HG02852 (cell line): Measurements from ENCODE around the gene NT5DC2.
"Not testable (repeated sequence)": the region's sequence is repeated elsewhere in the genome, so short reads cannot be mapped to it uniquely, and the experiment has no call there.

Experiments used
- ATAC-seq: cut with Tn5 transposase; IDR thresholded peaks from one replicate; pipeline ENCODE4 v1.9.1; 2021; ENCODE audit warnings: mild to moderate bottlenecking, moderate library complexity; ENCODE audit not compliant: unreplicated experiment

The NT5DC2 gene

GRCh38 chr3:52537726-52538421 lies 4.2 kb upstream of the NT5DC2 start:
- no peak for ATAC-seq

DNA sequence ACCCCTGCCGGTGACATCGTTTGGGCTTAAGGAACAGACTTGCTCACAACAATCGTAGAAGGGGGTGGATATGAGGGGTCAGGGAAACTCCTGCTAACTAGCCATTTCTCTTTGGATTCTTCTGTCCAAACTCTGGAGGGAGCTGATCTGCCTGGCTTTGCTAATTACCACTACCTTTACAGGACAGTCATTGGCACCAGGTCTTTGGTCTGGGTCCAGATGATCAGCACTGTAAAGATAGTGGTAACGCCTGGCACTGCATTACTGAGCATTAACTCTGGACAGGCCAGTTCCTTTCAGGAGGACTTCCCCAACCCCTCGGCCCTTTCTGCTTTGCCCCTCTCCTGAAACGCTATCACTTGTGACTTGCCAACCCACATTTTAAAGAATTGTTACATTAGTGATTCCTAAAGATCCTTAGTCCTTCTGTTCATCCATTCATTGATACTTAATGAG lies 3.5 kb upstream of the NT5DC2 start:
- no peak for ATAC-seq

GRCh38 chr3:52536369-52537164 lies 2.9 kb upstream of the NT5DC2 start, which contains the start of gene UQCC5:
Gene UQCC5, plus strand, starts transcription at chr3:52536605. Its CDS starts 151 bp downstream, at chr3:52536756.
- peak; percentile 80 for ATAC-seq

DNA sequence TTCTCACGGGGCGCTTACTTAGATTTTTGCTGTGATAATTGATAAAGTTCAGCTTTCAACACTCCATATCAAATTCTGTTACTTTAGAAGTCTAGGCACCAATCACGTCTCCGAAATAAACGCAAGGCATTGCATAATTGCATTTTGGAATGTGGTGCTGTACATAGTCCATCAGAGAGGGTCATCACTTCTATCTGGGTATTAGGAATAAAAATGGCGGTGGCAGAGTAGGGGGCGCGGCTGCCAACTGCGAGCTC lies 2.4 kb upstream of the NT5DC2 start:
- ATAC-seq, result no peak

DNA sequence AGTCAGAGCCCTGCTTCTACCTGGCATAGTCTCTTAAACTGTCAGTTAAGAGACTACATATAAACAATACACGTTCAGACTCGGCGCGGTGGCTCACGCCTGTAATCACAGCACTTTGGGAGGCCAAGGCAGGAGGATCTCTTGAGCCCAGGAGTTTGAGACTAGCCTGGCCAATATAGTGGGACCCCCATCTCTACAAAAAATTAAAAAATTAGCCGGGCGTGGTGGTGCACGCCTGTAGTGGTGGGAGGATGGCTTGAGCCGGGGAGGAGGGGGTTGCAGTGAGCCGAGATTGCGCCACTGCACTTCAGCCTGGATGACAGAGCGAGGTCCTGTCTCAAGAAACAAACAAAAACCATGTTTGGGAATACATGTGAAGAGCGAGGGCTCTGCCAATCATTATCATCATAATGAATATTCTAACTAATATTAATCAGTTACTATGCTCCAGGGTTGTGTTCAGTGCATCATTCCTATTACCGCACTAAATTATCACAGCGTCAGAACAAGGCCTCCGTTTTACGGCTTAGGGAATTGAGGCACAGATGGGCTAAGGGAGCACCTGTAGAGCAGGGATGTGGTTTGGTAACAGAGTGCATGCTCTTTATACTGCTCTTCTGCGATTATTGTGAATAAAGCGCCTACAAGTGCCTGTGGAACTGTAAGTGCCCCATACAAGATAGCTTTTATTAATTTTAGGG lies 1.9 kb upstream of the NT5DC2 start:
- no peak for ATAC-seq

DNA sequence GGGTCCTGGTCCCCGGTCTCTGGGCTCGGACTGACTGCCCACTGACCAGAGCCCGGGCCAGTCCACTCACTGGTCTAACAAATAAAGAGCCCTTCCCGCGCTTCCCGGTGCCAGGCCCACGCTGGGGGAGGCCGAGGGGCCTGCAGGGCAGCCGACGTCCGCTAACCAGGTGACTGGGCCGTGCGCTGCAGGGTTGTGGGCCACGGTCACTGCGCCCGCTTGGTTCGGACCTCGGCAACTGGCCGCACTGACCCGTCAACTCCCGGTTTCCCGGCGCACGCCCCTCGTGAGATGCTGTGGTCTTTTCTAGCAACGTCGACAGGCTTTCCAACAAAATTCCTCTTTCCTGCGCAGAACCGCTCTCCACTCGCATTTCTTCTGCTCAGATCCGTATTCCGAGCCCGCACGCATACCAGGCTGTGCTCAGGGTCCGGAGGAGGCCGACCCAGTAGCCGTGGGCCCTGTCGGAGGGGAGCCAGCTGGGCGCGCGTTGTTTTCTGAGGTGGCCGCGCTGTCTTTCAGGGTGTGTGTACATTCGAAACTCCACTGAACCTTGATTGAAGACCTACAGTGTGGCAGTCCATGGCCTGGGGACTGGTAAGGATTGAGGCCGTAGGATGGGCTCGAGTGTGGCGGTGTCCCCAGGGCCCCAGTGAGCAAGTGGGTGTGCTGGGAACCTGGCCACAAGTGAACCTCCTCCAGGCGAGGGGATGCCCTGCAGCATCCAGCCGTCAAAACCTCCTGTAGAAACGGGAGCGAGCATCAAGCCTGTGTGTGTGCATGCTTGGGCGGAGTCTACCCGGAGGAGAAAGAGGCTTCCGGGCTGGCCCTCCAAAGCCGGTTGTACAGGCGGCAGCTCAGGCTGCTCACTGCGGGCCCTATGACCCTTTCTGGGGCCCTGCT lies 875 bp upstream of the NT5DC2 start:
- ATAC-seq, result no peak

DNA sequence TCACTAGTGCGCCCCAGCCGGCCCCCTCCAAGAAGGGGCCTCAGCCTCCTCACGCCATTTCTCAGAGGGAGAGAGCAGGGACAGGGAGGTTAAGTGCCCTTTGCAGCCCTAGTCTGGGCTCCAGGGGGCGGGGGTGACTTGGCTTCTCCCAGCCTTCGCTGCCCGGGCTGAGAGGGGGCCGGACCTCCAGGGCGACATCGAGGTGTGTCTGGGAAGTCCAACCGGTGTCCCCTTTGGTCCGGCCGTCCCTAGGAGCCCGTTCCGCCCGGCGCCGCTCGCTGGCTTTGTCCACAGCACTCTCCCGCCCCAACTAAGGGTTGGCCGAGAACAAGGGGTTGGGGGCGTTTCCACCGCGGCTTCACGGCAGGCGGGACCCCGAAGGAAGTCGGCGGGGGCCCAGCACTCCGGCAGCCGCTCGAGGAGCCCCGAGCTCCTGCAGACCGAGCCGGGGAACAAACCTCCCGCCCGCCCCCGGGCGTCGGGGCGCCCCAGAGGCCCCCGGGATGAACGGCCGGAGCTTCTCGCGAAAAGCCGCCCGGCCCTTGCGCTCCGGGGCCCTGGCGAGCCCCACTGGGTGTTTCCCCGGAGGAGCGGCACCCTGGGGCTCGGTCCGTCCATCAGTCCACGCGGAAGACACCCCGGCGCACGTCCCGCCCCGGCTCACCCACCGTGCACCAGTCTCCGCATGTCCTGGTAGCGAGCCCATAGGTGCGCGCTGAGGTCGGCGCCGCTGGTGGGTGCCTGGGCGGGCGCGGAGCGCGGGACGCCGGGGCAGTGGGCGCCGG lies 627 bp downstream of the NT5DC2 start:
- ATAC-seq, result no peak

DNA sequence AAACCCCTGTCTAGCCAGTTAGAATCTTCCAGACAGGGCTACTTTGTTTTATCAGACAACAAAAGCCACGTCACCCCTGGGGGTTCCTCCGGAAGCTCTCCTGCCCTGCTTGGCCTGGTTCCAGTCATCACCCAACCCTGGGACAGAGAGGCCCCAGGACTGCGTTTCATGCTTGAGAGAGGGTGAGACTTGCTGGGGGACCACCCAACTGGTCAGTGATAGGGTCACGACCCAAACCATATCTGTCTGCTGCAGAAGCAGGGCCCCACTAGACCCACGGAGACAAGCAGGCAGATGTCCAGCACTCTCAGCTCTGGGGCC lies 1.2 kb downstream of the NT5DC2 start:
- ATAC-seq, result no peak

- ATAC-seq, result no peak
Observed at GRCh38 chr3:52531860-52532516, 1.7 kb downstream of the NT5DC2 start.

DNA sequence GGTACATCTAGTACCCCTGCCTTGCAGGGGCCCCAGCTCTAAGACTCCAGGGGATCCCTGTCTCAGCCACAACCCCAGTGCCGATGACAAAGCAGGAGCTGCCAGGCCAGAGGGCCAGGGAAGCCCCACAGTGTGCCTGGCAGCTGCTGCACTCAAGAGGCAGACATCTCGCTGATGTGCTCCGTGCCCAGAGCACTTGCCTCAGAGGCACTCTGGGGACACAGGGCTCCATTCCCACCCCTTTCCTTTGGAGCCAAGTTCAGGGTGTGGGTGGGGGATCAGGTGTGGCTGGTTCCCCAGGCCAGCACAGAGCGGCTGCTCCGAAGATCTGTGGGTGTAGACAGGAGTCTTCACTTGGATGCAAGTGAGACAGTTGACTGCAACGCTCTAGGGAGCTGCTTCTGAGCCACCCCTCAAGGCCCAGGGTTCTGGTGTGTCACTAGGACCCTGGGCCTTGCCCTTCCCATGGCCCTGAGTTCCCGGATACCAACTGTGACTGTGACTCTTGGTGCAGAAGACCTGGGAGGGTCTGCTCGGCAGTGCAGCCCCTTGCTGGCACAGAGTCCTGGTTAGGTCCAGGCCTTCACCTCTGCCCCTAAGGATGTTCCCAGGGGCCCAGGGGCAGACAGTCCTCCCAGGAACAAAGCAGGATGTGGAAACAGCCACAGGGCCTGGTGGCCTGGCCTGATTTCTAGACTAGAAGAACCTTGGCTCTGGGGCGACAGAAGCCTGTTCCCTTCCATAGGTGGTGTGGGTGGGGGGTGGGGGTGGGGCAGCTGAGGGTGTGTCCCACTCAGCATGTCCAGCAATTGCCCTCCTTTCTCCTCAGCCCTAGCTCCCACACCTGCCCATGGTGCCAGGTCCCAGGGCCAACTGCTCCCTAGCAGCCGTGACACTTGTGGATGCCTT lies 2.5 kb downstream of the NT5DC2 start:
- ATAC-seq, result no peak

- ATAC-seq, result no peak
Observed at GRCh38 chr3:52529376-52530333, 4.0 kb downstream of the NT5DC2 start.

DNA sequence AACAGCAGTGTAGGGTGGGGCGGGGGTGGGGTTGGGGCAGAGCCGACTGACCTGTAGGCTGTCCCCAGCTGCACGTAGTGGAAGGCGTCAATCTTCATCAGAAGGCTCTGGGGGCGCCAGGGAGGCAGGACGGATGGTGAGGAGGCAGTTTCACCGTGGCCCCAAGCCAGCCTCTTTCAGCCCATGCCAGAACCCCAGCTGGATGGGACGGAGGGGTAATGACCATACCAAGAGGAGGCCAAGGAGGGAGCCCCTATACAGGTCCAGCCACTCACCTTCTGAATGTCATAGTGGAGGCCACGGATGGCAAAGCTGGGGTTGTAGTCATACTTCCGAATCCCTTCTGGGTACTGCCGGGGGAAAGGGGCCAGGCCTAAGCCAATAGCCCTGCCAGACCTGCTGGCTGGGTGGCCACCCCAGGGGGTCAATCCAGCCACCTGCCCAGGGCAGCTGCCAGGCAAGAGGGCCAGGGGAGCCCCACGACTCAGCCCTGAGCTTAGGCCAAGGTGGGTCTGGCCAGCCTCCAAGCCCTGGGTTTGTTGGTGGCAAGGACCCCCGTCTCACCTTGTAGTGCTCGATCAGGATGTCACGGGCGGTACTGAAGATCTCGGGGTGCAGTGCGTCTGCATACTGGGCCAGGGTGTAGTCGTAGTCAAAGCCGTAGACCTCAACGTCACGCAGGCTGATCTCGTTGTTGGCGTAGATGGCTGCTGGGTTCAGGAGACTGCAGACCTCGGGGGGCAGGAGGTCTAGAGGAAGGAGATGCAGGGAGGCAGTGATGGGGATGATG lies 4.9 kb downstream of the NT5DC2 start:
- no peak for ATAC-seq

DNA sequence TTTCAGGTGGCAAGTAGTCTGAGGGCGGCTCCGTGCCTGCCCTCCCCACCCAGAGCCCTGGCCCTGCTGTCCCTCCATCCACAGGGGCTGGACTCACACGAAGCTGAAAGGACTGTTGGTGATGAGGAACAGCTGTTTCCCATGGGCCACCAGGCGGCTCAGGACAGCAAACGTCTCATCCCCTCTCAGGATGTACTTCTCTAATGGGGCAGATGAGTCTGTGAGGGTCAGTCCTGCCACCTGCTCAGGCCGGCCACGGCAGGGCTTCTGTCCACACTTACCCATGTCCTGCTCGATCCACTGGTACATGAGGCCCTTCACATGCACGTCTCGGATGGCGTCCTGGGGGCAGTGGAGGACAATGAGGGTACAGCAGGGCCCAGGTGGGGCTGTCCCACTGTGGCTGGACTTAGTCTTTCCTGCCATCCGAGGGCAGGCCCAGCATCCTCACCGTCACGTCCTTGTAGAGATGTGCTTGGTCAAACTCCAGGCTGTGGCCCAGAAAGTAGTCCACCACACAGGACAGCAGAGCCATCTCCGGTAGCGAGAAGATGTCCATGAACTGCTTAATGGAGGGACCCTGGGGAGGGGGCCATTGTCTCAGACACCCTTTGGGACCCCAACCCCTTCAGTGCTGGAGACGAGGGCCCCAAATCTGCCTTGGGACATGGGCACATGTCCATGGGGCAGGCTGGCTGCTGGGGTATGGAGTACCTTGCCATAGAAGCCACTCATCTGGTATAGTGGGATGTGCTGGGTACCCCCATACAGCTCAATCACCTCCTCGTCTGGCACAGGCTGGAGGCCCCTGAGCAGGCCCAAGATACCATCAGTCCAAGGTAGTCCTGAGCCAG lies 5.7 kb downstream of the NT5DC2 start:
- no peak for ATAC-seq

DNA sequence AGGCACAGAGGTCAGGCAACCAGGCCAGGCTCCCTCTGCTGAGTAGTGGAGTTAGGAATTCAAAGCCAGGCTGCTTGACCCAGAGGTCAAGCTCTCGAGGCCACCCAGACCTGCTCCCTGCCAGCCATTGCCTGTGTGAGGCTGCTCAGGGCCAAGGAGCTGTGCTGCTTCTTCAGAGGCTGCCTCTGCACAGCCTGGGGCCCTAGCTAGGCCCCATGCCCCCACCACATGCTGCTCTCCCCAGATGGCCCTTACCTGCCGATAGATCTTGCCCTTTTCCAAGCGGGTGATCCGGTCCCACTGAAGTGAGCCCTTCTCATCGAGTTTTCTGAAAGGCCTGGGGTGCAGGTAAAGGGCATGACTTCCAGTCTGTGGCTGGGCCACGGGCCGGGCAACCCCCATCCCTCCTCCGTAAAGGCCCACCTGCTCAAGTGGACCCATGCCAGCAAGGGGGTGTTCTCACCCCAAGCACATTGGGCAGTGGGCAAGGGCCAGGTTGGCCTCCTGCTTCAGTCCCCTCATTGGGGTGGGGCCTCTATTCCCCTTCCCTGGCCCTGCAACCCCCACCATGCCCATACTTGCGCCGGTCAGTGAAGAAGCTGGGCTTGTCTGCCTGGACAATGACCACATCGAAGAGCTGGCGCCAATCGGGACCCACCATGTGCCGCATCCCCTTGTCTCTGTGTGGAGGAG lies 6.5 kb downstream of the NT5DC2 start:
- ATAC-seq, result no peak

GRCh38 chr3:52526671-52527038 lies 7.0 kb downstream of the NT5DC2 start:
- not testable (repeated sequence) for ATAC-seq
